ENCODE data around the gene RBMS3. TPM values are rescaled to one million over a fixed set of nuclear protein-coding genes. Genes with fewer than 3 reads are reported as not detected.
A peak's percentile ranks its signal among the peaks of the same experiment; 100 is the strongest.

RBMS3 gene
- total RNA-seq, 2 donors from 2014 or later = 27.3 to 51.4 TPM

DNA sequence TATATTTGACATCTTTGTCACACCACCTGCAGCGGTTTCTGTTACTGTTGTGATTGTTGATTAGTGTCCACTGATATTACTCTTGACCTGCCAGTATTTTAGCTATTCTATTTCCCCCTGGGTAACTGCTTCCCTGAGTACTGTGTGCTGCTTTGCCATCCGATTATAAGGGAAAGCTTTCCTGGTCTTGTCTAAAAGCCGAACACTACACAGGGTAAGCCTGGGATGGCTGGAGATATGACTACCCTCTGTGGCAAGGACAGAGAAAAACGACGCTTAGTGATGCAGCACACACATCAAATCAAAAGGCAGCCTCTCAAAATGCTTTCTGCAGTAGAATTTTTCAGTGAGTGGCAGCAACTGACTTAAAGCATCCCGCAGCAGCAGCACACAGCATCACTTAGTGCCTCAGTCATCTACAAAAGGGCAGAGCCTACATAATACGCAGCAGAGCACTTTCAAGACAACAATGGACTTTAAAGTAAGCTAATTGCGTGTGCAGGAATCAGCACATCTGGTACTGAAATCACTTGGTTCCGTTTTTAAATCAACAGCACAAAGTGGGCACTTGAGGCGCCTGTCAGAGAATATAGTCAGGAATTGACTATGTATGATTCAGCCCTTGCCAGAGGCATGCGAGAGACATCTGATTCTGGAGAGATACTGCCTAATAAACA lies 669.2 kb downstream of the RBMS3 start:
- no peak overlapping the region for H3K4me3 ChIP-seq
- H3K4me1 ChIP-seq = no peaks in the 10 kb centered on the region
- H3K27me3 ChIP-seq = no peaks in the 10 kb centered on the region
- no peaks in the 10 kb centered on the region for H3K36me3 ChIP-seq
- no peak overlapping the region for H3K27ac ChIP-seq
- H3K9me3 ChIP-seq = no peaks in the 10 kb centered on the region
- TF ChIP-seq, protein P1, sequence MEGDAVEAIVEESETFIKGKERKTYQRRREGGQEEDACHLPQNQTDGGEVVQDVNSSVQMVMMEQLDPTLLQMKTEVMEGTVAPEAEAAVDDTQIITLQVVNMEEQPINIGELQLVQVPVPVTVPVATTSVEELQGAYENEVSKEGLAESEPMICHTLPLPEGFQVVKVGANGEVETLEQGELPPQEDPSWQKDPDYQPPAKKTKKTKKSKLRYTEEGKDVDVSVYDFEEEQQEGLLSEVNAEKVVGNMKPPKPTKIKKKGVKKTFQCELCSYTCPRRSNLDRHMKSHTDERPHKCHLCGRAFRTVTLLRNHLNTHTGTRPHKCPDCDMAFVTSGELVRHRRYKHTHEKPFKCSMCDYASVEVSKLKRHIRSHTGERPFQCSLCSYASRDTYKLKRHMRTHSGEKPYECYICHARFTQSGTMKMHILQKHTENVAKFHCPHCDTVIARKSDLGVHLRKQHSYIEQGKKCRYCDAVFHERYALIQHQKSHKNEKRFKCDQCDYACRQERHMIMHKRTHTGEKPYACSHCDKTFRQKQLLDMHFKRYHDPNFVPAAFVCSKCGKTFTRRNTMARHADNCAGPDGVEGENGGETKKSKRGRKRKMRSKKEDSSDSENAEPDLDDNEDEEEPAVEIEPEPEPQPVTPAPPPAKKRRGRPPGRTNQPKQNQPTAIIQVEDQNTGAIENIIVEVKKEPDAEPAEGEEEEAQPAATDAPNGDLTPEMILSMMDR (IDR thresholded peaks at IDR 0.05) = no peak
- no peak for DNase-seq (ENCODE audit: low spot score)

DNA sequence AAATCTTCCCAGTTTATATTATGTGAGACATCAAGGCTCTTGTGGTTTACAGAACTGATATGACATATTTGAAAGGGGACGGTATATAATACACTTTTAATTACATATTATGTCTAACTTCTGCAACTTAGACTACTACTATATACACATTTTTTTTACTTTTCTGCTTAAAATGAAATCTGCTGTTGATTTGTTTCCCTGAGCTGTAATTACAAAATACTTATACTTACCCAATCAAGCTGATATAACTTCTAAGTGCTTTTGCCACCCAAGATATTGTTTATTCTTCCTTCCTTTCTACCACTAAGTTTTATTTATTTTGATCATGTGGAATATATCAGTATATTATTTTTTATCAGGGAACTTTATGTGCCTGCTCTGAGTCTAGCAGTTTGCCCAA lies 671.6 kb downstream of the RBMS3 start:
- TF ChIP-seq, protein P1 (IDR thresholded peaks at IDR 0.05) = no peak
- Histone ChIP-seq H3K9me3 (no peaks in the 10 kb centered on the region), H3K4me1 (no peaks in the 10 kb centered on the region)

DNA sequence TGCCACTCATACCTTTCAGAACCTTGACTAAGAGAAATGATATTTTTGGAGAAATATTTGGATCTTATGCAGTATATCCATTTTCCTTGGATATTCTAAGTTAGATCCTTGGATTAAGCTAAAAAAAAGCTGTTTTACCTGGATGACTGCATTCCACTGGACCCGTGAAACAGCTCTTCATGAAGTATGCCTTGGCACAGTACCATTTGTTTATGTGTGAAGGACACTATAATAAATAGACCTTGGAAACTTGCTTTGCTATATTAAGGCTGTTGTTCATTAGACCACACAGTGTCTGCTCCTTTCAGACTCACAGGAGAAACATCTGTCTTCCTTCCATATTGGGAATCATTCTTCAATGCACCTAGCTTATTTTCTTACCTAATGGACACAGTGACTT lies 674.5 kb downstream of the RBMS3 start:
- Histone ChIP-seq H3K27me3 (no peaks in the 10 kb centered on the region), H3K9me3 (no peaks in the 10 kb centered on the region), H3K27ac (no peak overlapping the region), H3K4me3 (no peak overlapping the region), H3K36me3 (no peaks in the 10 kb centered on the region), H3K4me1 (no peaks in the 10 kb centered on the region)
- TF ChIP-seq, protein P1 (IDR thresholded peaks at IDR 0.05) = no peak
- DNase-seq (ENCODE audit: low spot score) = no peak

More for the DNA sequence above, 671.6 kb downstream of the RBMS3 start:
- no peak for DNase-seq (ENCODE audit: low spot score)
- Histone ChIP-seq H3K4me3 (no peak overlapping the region), H3K27me3 (no peaks in the 10 kb centered on the region), H3K36me3 (no peaks in the 10 kb centered on the region), H3K27ac (no peak overlapping the region)

DNA sequence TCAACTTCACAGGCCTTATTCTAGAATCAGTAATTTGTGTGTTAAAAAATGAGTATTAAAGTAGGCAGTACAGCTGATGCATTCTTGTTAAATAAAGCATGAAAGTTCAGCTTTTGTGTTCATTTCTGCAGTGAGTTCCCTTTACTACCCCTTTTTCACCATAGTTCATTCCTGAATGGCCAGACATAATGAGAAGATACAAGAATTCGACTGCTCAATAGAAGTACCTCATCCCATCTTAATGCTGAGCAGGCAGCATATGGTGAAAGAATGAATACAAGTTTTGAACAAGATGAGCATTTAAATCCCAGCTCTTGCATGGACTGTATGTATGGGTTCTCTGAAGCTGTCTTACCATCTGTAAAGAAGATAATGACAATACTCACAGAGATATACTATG lies 677.9 kb downstream of the RBMS3 start:
- H3K27me3 ChIP-seq = no peaks in the 10 kb centered on the region
- no peaks in the 10 kb centered on the region for H3K4me1 ChIP-seq
- no peaks in the 10 kb centered on the region for H3K9me3 ChIP-seq
- DNase-seq (ENCODE audit: low spot score) = no peak
- TF ChIP-seq, protein P1 (IDR thresholded peaks at IDR 0.05) = no peak
- no peak overlapping the region for H3K27ac ChIP-seq
- no peaks in the 10 kb centered on the region for H3K36me3 ChIP-seq
- H3K4me3 ChIP-seq = no peak overlapping the region

DNA sequence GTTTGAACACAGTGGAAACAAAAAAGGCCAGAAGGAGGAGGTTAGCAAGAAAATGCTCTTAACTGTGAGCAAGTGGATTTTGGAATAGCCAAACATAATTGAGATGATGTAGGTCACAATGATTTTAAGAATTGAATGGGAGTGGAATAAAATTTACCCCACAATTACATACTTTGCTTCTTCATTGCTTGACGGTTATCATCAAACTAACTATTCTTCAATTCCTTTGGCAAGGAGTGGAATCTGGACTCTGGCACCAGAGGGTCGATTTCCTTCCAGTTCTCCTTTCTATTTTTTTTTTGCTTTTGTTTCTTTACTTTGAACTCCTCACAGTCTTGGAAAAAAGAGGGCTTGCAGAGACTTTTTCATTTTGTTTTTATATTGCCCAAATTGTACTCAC lies 691.0 kb downstream of the RBMS3 start:
- TF ChIP-seq, protein P1 (IDR thresholded peaks at IDR 0.05) = no peak
- no peaks in the 10 kb centered on the region for H3K9me3 ChIP-seq
- no peak for DNase-seq (ENCODE audit: low spot score)
- H3K27me3 ChIP-seq = no peaks in the 10 kb centered on the region
- H3K27ac ChIP-seq = peak overlapping the region in 1 of 2 donors; percentile 9
- no peaks in the 10 kb centered on the region for H3K36me3 ChIP-seq
- H3K4me3 ChIP-seq = no peak overlapping the region
- H3K4me1 ChIP-seq = peaks cover 0 to 4% of the 10 kb centered on the region in 2 donors
